ENCODE results near the gene MT3. TPM values are rescaled to one million over a fixed set of nuclear protein-coding genes. Genes with fewer than 3 reads are reported as not detected.
"Not testable (repeated sequence)": the region's sequence is repeated elsewhere in the genome, so short reads cannot be mapped to it uniquely, and the experiment has no call there.

The MT3 gene
- total RNA-seq, 1 experiment from 2014 or later = not detected

DNA sequence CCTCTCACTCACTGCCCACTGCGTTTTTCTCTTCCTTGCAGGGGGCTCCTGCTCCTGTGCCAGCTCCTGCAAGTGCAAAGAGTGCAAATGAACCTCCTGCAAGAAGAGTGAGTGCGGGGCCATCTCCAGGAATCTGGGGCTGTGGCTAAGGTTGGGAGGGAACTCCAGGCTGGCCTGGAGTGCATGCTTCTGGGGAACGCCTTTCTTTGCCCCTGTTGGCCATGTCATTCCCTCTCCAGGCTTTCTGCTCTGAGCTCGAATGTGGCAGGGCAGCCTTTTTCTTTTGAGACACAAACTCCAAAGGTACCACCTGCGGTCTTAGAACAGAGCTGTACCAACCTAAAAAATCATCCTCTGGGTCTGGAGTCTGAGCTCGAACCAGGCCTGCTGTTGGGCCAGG is 28.8 kb downstream of the MT3 start:
- H3K27me3 ChIP-seq (ENCODE audit: control insufficient read depth, insufficient read depth, low read length) = no peaks in the 10 kb centered on the region
- ChIA-PET CTCF (interaction anchor here (0.6 kb wide), 1 partner anchor 349 kb away, joined by 5 read pairs; no protein-coding TSS in a partner anchor), POLR2A (interaction anchor here (1.1 kb wide), 1 partner anchor 12 kb away, joined by 3 read pairs; no protein-coding TSS in a partner anchor)
- in situ Hi-C loops (cut with HindIII; ENCODE audit: low pct_unique_long_range_greater_than_20kb, low sequenced_read_pairs) = no loop called here
- ATAC-seq (no peak), DNase-seq (ENCODE audit: low read depth, low spot score) (no peak)
- BruUV-seq (replicated peaks) = TSS peak; percentile 95
- H3K4me3 ChIP-seq (ENCODE audit: low read depth in 2 of 2, low read length in 2 of 2) = peak overlapping the region; percentile 51 to 76
- peaks cover 37% of the 10 kb centered on the region for H3K4me1 ChIP-seq (ENCODE audit: control insufficient read depth, insufficient read depth, low read length)
- no peaks in the 10 kb centered on the region for H3K36me3 ChIP-seq (ENCODE audit: control insufficient read depth, insufficient read depth, low read length)
- peak overlapping the region; percentile 93 for H3K27ac ChIP-seq (ENCODE audit: low read length)
- H3K9me3 ChIP-seq (ENCODE audit: control insufficient read depth, insufficient read depth, low read depth, low read length) = no peaks in the 10 kb centered on the region
- intact Hi-C loops (cut with micrococcal nuclease; ENCODE audit: unreplicated experiment) = no loop called here
- TF ChIP-seq POLR2AphosphoS5 (IDR thresholded peaks at IDR 0.05; ENCODE audit: low read depth, low read length) = no peak
- no peak for TF ChIP-seq SIN3A (IDR thresholded peaks at IDR 0.05; ENCODE audit: borderline replicate concordance, insufficient read depth, low read depth, low read length)
- TF ChIP-seq TCF7L2 (IDR thresholded peaks at IDR 0.05; ENCODE audit: low read depth, low read length) = no peak
- TF ChIP-seq, protein P1, sequence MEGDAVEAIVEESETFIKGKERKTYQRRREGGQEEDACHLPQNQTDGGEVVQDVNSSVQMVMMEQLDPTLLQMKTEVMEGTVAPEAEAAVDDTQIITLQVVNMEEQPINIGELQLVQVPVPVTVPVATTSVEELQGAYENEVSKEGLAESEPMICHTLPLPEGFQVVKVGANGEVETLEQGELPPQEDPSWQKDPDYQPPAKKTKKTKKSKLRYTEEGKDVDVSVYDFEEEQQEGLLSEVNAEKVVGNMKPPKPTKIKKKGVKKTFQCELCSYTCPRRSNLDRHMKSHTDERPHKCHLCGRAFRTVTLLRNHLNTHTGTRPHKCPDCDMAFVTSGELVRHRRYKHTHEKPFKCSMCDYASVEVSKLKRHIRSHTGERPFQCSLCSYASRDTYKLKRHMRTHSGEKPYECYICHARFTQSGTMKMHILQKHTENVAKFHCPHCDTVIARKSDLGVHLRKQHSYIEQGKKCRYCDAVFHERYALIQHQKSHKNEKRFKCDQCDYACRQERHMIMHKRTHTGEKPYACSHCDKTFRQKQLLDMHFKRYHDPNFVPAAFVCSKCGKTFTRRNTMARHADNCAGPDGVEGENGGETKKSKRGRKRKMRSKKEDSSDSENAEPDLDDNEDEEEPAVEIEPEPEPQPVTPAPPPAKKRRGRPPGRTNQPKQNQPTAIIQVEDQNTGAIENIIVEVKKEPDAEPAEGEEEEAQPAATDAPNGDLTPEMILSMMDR (IDR thresholded peaks at IDR 0.05) = no peak
- TF ChIP-seq, protein P2, sequence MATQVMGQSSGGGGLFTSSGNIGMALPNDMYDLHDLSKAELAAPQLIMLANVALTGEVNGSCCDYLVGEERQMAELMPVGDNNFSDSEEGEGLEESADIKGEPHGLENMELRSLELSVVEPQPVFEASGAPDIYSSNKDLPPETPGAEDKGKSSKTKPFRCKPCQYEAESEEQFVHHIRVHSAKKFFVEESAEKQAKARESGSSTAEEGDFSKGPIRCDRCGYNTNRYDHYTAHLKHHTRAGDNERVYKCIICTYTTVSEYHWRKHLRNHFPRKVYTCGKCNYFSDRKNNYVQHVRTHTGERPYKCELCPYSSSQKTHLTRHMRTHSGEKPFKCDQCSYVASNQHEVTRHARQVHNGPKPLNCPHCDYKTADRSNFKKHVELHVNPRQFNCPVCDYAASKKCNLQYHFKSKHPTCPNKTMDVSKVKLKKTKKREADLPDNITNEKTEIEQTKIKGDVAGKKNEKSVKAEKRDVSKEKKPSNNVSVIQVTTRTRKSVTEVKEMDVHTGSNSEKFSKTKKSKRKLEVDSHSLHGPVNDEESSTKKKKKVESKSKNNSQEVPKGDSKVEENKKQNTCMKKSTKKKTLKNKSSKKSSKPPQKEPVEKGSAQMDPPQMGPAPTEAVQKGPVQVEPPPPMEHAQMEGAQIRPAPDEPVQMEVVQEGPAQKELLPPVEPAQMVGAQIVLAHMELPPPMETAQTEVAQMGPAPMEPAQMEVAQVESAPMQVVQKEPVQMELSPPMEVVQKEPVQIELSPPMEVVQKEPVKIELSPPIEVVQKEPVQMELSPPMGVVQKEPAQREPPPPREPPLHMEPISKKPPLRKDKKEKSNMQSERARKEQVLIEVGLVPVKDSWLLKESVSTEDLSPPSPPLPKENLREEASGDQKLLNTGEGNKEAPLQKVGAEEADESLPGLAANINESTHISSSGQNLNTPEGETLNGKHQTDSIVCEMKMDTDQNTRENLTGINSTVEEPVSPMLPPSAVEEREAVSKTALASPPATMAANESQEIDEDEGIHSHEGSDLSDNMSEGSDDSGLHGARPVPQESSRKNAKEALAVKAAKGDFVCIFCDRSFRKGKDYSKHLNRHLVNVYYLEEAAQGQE (IDR thresholded peaks at IDR 0.05; ENCODE audit: insufficient read depth in 1 of 2, low read depth in 2 of 2, low read length in 1 of 2) = no peak

DNA sequence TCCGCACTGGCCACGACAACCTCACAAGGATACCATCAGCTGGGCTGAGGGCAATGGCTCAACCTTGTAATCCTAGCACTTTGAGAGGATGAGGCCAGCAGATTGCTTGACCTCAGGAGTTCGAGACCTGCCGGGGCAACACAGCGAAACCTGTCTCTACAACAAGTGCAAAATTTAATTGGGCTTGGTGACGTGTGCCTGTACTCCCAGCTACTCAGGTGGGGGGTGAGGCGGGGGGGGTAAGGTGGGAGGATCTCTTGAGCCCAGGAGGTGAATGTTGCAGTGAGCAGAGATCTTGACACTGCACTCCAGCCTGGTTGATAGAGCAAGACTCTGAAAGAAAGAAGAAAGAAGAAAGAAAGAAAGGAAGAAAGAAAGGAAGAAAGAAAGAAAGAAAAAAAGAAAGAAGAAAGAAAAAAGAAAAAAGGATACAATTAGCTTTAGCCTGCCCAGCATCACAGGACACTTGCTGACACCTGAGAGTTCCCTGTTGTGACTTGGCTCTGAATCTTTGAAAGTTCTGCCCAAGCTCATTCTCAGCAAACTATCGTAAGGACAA is 31.1 kb downstream of the MT3 start:
- CTCF ChIA-PET = no interaction called here
- in situ Hi-C loops (cut with HindIII; ENCODE audit: low pct_unique_long_range_greater_than_20kb, low sequenced_read_pairs) (no loop called here), intact Hi-C loops (cut with micrococcal nuclease; ENCODE audit: unreplicated experiment) (no loop called here)
- ATAC-seq = no peak
- POLR2A ChIA-PET = interaction anchor here (1.0 kb wide), 1 partner anchor 12 kb away, joined by 4 read pairs; the partner anchor contains the start of gene MT2A
- H3K36me3 ChIP-seq (ENCODE audit: control insufficient read depth, insufficient read depth, low read length) = no peaks in the 10 kb centered on the region
- no TSS peak for BruUV-seq (replicated peaks)
- no peak overlapping the region for H3K27ac ChIP-seq (ENCODE audit: low read length)
- no peak for DNase-seq (ENCODE audit: low read depth, low spot score)
- no peaks in the 10 kb centered on the region for H3K27me3 ChIP-seq (ENCODE audit: control insufficient read depth, insufficient read depth, low read length)
- TF ChIP-seq, protein P1 (IDR thresholded peaks at IDR 0.05) = no peak
- TF ChIP-seq SIN3A (IDR thresholded peaks at IDR 0.05; ENCODE audit: borderline replicate concordance, insufficient read depth, low read depth, low read length) (no peak), POLR2AphosphoS5 (IDR thresholded peaks at IDR 0.05; ENCODE audit: low read depth, low read length) (no peak), TCF7L2 (IDR thresholded peaks at IDR 0.05; ENCODE audit: low read depth, low read length) (no peak)
- TF ChIP-seq, protein P2 (IDR thresholded peaks at IDR 0.05; ENCODE audit: insufficient read depth in 1 of 2, low read depth in 2 of 2, low read length in 1 of 2) = no peak
- H3K9me3 ChIP-seq (ENCODE audit: control insufficient read depth, insufficient read depth, low read depth, low read length) = no peaks in the 10 kb centered on the region
- H3K4me3 ChIP-seq (ENCODE audit: low read depth in 2 of 2, low read length in 2 of 2) = no peak overlapping the region
- H3K4me1 ChIP-seq (ENCODE audit: control insufficient read depth, insufficient read depth, low read length) = peaks cover 20% of the 10 kb centered on the region

DNA sequence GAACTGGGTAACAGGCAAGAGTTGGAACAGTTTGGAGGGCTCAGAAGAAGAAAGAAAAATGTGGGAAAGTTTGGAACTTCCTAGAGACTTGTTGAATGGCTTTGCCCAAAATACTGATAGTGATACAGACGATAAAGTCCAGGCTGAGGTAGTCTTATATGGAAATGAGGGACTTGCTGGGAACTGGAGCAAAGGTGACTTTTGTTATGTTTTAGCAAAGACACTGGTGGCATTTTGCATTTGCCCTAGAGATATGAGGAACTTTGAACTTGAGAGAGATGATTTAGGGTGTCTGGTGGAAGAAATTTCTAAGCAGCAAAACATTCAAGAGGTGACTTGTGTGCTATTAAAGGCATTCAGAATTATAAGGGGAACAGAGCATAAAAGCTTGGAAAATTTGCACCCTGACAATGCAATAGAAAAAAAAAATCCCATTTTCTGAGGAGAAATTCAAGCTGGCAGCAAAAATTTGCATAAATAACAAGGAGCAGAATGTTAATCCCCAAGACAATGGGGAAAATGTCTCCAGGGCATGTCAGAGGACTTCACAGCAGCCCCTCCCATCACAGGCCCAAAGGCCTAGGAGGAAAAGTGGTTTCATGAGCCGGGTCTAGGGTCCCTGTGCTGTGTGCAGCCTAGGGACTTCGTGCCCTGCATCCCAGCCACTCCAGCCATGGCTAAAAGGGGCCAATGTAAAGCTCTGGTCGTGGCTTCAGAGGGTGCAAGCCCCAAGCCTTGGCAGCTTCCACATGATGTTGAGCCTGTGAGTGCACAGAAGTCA is 32.5 kb downstream of the MT3 start:
- H3K27me3 ChIP-seq (ENCODE audit: control insufficient read depth, insufficient read depth, low read length); in situ Hi-C loops (cut with HindIII; ENCODE audit: low pct_unique_long_range_greater_than_20kb, low sequenced_read_pairs); intact Hi-C loops (cut with micrococcal nuclease; ENCODE audit: unreplicated experiment); H3K9me3 ChIP-seq (ENCODE audit: control insufficient read depth, insufficient read depth, low read depth, low read length); H3K4me3 ChIP-seq (ENCODE audit: low read depth in 2 of 2, low read length in 2 of 2); POLR2A ChIA-PET; H3K36me3 ChIP-seq (ENCODE audit: control insufficient read depth, insufficient read depth, low read length); DNase-seq (ENCODE audit: low read depth, low spot score); ATAC-seq; CTCF ChIA-PET; BruUV-seq (replicated peaks): not testable (repeated sequence)
- peak overlapping the region; percentile 68 for H3K27ac ChIP-seq (ENCODE audit: low read length)
- peaks cover 12% of the 10 kb centered on the region for H3K4me1 ChIP-seq (ENCODE audit: control insufficient read depth, insufficient read depth, low read length)

All from Panc1 (cell line).